Hematopoietic multipotent progenitor cell treated with erythropoietin and hydrocortisone succinate and interleukin-3 and kit ligand, for 17 days (in vitro differentiated cells): ENCODE measurements around the gene TMEM120B.
"Not testable (repeated sequence)": the region's sequence is repeated elsewhere in the genome, so short reads cannot be mapped to it uniquely, and the experiment has no call there.

Experiments
- DNase-seq: peaks from one replicate; pipeline ENCODE4 v3.0.0-alpha.2; 2015; ENCODE audit warnings: low spot score

The TMEM120B gene

GRCh38 chr12:121712461-121713256 is at the start of gene TMEM120B:
TMEM120B (plus strand) TSS chr12:121712752; CDS start chr12:121712896, 144 bp downstream.
- peak; percentile 87 for DNase-seq

- no peak for DNase-seq
These were observed 49.0 kb upstream of the TMEM120B start for GRCh38 chr12:121663610-121663929.

DNA sequence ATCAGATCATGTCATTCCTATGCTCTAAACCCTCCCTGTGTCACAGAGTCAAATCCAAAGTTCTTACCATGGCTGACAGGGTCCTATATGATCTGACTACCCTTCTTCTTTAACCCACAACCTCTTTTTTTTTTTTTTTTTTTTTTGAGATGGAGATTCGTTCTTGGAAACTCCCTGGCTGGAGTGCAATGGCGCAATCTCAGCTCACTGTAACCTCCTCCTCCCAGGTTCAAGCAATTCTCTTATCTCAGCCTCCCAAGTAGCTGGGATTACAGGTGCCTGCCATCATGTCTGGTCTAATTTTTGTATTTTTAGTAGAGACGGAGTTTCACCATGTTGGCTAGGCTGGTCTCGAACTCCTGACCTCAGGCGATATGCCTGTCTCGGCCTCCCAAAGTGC is 45.7 kb upstream of the TMEM120B start:
- not testable (repeated sequence) for DNase-seq

DNA sequence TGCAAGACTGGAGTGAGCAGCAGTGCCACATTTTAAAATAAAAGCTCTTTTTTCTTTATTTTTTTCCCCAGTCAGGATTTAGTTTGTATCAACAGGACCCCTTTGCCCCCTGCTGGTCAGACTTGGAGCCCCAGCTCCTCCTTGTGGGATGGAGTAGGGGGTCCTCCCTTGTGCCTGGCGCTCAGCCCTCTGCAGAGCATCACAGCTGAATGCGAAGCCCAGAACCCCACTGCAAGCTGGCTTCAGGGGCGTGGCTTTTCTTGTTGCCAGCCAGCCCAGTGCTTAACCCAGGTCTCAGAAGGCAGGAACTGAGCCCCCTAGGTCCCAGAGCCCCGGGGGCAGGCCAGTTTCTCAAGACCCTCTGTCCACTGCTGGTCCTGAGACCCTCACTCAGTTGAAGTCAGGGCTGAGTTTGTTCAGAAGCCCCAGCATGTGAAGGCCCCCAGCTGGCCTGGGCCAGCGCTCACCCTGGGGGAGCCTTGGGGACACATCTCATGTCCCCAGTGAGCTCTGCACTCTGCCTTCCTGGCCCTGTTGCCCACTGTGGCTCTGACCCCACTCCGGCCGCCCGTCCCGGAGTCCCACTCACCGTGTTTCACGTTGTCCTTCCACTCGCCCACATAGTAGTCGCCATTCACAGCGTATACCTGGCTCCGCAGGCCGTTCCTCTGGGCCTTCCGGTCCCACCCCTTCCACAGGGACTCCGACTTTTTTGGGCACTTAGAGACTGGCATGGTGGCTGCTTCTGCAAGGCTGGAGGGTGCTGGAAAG is 43.6 kb upstream of the TMEM120B start:
- DNase-seq, result no peak

DNA sequence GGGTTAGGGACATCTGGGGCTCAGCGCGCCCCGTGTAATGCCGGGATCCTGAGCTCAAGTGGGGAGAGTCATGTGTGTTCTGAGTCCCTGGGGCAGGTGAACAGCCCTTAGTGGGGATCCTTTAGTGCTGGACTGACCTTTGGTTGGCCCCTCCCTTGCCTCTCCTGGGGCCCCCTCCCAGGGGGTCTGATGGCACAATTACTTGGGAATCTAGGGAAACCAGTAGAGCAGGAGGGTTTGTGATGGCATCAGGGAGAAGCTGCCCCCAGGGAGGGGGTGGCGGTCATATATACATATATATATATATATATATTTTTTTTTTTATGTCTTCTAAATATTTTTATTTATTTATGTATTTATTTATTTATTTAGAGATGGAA is 43.0 kb upstream of the TMEM120B start, which contains the start of gene MORN3:
MORN3 (minus strand) TSS at position 134 of the 380 bp plus-strand sequence. CDS start 171 bp downstream, outside the sequence.
- no peak for DNase-seq

DNA sequence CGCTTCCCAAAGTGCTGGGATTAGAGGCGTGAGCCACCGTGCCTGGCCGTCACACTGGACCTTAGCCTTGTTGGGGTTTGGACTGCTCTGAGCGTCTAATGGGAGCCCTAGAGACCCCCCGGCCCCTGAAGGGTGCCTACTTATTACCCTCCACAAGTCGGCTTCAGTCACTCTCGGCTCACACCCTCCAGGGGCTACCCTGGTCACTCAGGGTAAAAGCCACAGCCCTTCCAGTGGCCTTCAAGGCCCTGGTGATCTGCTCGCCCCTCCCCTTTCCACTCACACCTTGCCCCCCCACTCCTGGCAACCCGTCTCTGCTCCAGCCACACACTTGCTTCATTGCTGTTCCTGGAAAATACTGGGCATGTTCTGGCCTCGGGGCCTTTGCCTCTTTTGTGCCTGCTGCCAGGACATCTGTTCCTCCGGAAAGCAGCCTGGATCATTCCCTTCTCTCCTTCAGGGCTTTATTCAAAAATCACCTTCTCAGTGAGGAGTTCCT is 39.5 kb upstream of the TMEM120B start:
- no peak for DNase-seq

- no peak for DNase-seq
These were observed 36.4 kb upstream of the TMEM120B start for GRCh38 chr12:121676190-121676589.

GRCh38 chr12:121678305-121678704 is 34.2 kb upstream of the TMEM120B start:
- DNase-seq, result no peak

- DNase-seq, result no peak
These were observed 33.7 kb upstream of the TMEM120B start for GRCh38 chr12:121678716-121679300.

GRCh38 chr12:121679661-121680197 is 32.8 kb upstream of the TMEM120B start:
- not testable (repeated sequence) for DNase-seq

- DNase-seq, result no peak
These were observed 23.6 kb upstream of the TMEM120B start for GRCh38 chr12:121688966-121689365.

DNA sequence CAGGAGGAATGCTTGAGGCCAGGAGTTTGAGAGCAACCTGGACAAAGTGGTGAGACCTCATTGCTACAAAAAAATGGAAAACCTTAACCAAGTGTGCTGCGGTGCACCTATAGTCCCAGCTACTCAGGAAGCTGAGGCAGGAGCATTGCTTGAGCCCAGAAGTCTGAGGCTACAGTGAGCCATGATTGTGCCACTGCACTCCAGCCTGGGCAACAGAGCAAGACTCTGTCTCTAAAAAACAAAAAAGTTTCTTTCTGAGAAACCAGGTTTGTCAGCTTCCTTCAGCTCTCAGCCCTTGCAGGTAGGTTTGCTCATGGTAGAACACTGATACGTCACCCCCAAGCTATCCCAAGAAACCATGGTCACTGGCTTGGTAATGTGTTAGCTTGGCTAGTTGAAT is 23.1 kb upstream of the TMEM120B start:
- DNase-seq, result no peak

DNA sequence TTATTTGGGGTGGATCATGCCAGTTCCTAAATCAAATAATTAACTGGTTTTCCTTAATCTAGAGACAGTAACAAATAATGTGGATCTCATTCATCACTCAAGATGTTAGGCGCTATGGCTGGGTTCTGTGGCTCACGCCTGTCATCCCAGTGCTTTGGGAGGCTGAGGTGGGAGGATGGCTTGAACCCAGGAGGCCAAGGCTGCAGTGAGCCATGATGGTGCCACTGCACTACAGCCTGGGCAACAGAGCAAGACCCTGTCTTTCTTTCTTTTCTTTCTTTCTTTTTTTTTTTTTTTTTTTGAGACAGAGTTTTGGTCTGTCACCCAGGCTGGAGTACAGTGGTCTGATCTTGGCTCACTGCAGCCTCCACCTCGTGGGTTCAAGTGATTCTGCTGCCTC is 19.8 kb upstream of the TMEM120B start:
- DNase-seq, result not testable (repeated sequence)

DNA sequence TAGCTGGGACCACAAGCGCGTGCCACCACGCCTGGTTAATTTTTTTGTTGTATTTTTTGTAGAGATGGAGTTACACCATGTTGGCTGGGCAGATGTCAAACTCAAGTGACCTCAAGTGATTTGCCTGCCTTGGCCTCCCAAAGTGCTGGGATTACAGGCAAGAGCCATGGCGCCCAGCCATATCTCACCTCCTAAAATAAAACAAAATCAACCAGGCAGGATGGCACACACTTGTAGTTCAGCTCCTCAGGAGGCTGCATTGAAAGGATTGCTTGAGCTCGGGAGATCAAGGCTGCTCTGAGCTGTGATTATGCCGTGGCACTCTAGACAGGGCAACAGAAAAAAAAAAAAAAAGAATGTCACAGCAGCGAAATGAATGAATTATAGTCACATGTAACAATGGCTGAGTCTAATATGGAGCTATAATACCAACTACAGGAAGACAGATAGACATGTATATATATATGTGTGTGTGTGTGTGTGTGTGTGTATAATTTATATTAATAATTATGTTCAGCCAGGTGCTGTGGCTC is 19.3 kb upstream of the TMEM120B start:
- no peak for DNase-seq

DNA sequence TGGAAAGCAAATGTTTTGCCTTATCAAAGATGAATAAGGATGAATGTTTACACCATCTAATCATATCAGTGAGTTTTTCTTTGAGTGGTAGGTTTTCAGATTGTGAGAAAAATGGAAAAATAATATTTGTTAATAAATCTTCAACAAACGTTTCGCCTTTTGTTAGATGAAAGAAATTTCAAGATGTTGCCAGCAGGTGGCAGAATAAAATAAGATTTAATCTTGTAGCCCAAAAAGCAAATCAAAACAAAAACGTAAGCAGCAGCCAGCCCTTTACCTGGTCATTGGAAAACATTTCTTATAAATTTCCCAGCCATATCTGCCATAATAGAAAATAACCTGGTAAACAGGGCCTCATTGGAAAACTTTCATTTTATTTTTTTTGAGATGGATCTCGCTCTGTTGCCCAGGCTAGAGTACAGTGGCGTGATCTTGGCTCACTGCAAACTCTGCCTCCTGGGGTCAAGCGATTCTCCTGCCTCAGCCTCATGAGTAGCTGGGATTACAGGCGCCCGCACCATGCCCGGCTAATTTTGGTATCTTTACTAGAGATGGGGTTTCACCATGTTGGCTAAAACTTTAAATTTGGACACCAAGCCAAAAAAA is 15.4 kb upstream of the TMEM120B start:
- DNase-seq, result peak; percentile 84

- DNase-seq, result not testable (repeated sequence)
These were observed 14.7 kb upstream of the TMEM120B start for GRCh38 chr12:121697861-121698260.

GRCh38 chr12:121701667-121702277 is 10.8 kb upstream of the TMEM120B start:
- no peak for DNase-seq

- DNase-seq, result no peak
These were observed 9.6 kb upstream of the TMEM120B start for GRCh38 chr12:121702944-121703343.

DNA sequence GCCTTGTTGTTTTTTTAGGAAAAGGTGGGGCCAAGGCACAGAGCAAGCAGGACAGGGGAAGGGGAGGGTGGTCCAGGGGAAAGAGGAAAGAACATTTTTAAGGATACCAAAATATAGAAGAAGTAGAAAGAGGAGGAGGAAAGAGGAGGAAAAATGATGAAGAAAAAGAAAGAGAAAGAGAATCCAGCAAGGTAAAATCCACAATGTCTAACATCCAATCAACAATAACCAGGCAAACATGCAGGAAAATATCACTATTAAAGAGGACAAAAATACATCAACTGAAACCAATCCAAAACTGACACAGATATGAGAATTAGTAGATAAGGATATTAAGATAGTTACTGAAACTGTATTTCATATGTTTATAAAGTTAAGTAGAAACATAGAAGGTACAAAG is 7.0 kb upstream of the TMEM120B start:
- no peak for DNase-seq

DNA sequence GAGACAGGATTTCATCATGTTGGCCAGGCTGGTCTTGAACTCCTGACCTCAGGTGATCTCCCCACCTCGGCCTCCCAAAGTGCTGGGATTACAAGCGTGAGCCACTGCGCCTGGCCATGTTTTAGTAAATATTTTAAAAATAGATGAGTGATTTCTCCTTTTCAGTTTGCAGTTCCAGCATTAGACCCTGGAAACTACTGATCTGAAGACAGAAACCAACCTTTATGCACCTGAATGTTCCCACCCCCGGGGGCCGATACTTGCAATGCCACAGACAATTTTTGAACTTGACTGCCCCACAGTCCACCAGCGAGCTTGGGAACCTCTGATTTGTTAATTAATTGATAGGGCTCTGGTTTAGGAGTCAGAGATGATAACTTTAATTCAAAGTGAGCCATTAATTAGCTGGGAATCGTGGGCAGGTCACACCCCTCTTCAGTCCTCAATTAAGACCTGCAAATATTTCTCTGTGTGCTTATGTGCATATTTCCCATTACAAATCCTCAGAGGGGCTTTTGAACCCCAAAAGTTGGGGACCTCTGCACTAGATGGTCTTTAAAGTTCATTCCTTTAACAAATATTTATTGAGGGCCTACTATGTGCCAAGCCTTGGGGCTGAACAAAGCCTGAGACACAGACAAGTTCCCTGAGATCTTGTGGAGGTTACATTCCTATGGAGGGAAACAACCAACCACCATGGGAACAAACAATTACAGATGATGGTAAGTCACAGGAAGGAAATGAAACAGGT is 4.1 kb upstream of the TMEM120B start:
- no peak for DNase-seq

- not testable (repeated sequence) for DNase-seq
These were observed 3.5 kb upstream of the TMEM120B start for GRCh38 chr12:121709064-121709424.
